WTC11 (cell line): ENCODE measurements around the gene CTDP1. TPM values are rescaled to one million over a fixed set of nuclear protein-coding genes. Genes with fewer than 3 reads are reported as not detected.

Experiments
- ATAC-seq: fragments of 200-7000 bp; cut with Tn5 transposase; 2 replicates; pipeline ENCODE4 v1.10.0; 2021; ENCODE audit warnings: mild to moderate bottlenecking, moderate library complexity
- CTCF ChIA-PET: fragments of 300-600 bp; sonication (Branson Sonifier 250); formaldehyde crosslinking; loops from one replicate; lab custom pipeline; 2021; ENCODE audit warnings: antibody characterized with exemption; lab: Charles Lee
- POLR2A ChIA-PET: fragments of 350-600 bp; sonication (Branson Sonifier 250); formaldehyde crosslinking; loops from one replicate; lab custom pipeline; 2021; ENCODE audit warnings: antibody characterized with exemption; lab: Charles Lee
- DNase-seq: peaks from one replicate; pipeline ENCODE4 v3.0.0; 2021; ENCODE audit warnings: low spot score
- H3K27ac Mint-ChIP-seq: 2 replicates; pipeline ENCODE4 v1.8.0; 2021; ENCODE audit warnings: mixed read lengths
- H3K27me3 Mint-ChIP-seq: 2 replicates; pipeline ENCODE4 v1.8.0; 2021; ENCODE audit warnings: low read depth, mild to moderate bottlenecking, moderate library complexity, mixed read lengths
- H3K36me3 Mint-ChIP-seq: 2 replicates; pipeline ENCODE4 v1.8.0; 2021; ENCODE audit warnings: mixed read lengths
- H3K4me1 Mint-ChIP-seq: 2 replicates; pipeline ENCODE4 v1.8.0; 2022; ENCODE audit warnings: mixed read lengths
- H3K4me3 Mint-ChIP-seq: 2 replicates; pipeline ENCODE4 v1.8.0; 2021; ENCODE audit warnings: mild to moderate bottlenecking, moderate library complexity, mixed read lengths
- H3K9me3 Mint-ChIP-seq: 2 replicates; pipeline ENCODE4 v1.8.0; 2021; ENCODE audit warnings: mixed read lengths
- CREM ChIP-seq: sonication (generic); formaldehyde crosslinking; IDR thresholded peaks from 2 replicates; pipeline ENCODE4 v1.8.1; 2022; ENCODE audit warnings: mild to moderate bottlenecking, missing genetic modification reagents, moderate library complexity
- ESRRA ChIP-seq: sonication (generic); formaldehyde crosslinking; IDR thresholded peaks from 2 replicates; pipeline ENCODE4 v1.8.1; 2022; ENCODE audit warnings: mild to moderate bottlenecking, missing genetic modification reagents, borderline replicate concordance
- KAT7 ChIP-seq: sonication (generic); formaldehyde crosslinking; IDR thresholded peaks from 2 replicates; pipeline ENCODE4 v1.8.1; 2023; ENCODE audit warnings: missing genetic modification reagents, mild to moderate bottlenecking, borderline replicate concordance
- MXD4 ChIP-seq: fragments of 250-450 bp; sonication (Bioruptor Pico); IDR thresholded peaks from 2 replicates; pipeline ENCODE4 v1.8.0; 2021; ENCODE audit warnings: mild to moderate bottlenecking, moderate library complexity, borderline replicate concordance
- NFATC4 ChIP-seq: fragments of 250-450 bp; sonication (Bioruptor Pico); IDR thresholded peaks from 2 replicates; pipeline ENCODE4 v1.9.0; 2021; ENCODE audit warnings: mild to moderate bottlenecking
- NFE2L1 ChIP-seq: sonication (generic); formaldehyde crosslinking; IDR thresholded peaks from 2 replicates; pipeline ENCODE4 v1.8.1; 2023; ENCODE audit warnings: missing genetic modification reagents
- NR1H2 ChIP-seq: sonication (generic); formaldehyde crosslinking; IDR thresholded peaks from 2 replicates; pipeline ENCODE4 v1.9.0; 2021; ENCODE audit warnings: mild to moderate bottlenecking, moderate library complexity, missing genetic modification reagents
- NR2C2 ChIP-seq: sonication (generic); formaldehyde crosslinking; IDR thresholded peaks from 2 replicates; pipeline ENCODE4 v1.8.0; 2022; ENCODE audit warnings: mild to moderate bottlenecking, missing genetic modification reagents
- RORB ChIP-seq: fragments of 250-450 bp; sonication (Bioruptor Pico); IDR thresholded peaks from 2 replicates; pipeline ENCODE4 v1.9.0; 2021; ENCODE audit warnings: mild to moderate bottlenecking
- SMAD3 ChIP-seq: sonication (generic); formaldehyde crosslinking; IDR thresholded peaks from 2 replicates; pipeline ENCODE4 v1.8.0; 2022; ENCODE audit warnings: missing genetic modification reagents, mild to moderate bottlenecking, borderline replicate concordance
- ZNF121 ChIP-seq: sonication (generic); formaldehyde crosslinking; IDR thresholded peaks from 2 replicates; pipeline ENCODE4 v1.8.0; 2023; ENCODE audit warnings: missing genetic modification reagents
- total RNA-seq: library from RNA; stranded (reverse); gene quantifications from 3 replicates; pipeline ENCODE4 v1.2.3, GENCODE V29; 2021
- TF ChIP-seq, protein P1 (sequence below): sonication (generic); formaldehyde crosslinking; IDR thresholded peaks from 2 replicates; pipeline ENCODE4 v1.8.1; 2023; ENCODE audit warnings: mild to moderate bottlenecking, missing genetic modification reagents, moderate library complexity
- TF ChIP-seq, protein P2 (sequence below): sonication (generic); formaldehyde crosslinking; IDR thresholded peaks from 2 replicates; pipeline ENCODE4 v1.8.1; 2022; ENCODE audit warnings: low read depth, missing genetic modification reagents, borderline replicate concordance
- TF ChIP-seq, protein P3 (sequence below): fragments of 250-450 bp; sonication (Bioruptor Pico); conservative IDR thresholded peaks from 2 replicates; pipeline ENCODE4 v1.9.0; 2021; ENCODE audit warnings: mild to moderate bottlenecking
- TF ChIP-seq, protein P4 (sequence below): sonication (generic); formaldehyde crosslinking; conservative IDR thresholded peaks from 2 replicates; pipeline ENCODE4 v1.8.1; 2022; ENCODE audit warnings: mild to moderate bottlenecking, missing genetic modification reagents
- TF ChIP-seq, protein P5 (sequence below): sonication (generic); formaldehyde crosslinking; IDR thresholded peaks from 2 replicates; pipeline ENCODE4 v1.8.1; 2023; ENCODE audit warnings: mild to moderate bottlenecking, missing genetic modification reagents, moderate library complexity
- TF ChIP-seq, protein P6 (sequence below): sonication (generic); formaldehyde crosslinking; IDR thresholded peaks from 2 replicates; pipeline ENCODE4 v1.8.1; 2023; ENCODE audit warnings: mild to moderate bottlenecking, missing genetic modification reagents, borderline replicate concordance
- TF ChIP-seq, protein P7 (sequence below): sonication (generic); formaldehyde crosslinking; IDR thresholded peaks from 2 replicates; pipeline ENCODE4 v1.8.0; 2022; ENCODE audit warnings: mild to moderate bottlenecking, missing genetic modification reagents

The CTDP1 gene
- total RNA-seq, 1 experiment from 2014 or later, result 39.7 TPM

DNA sequence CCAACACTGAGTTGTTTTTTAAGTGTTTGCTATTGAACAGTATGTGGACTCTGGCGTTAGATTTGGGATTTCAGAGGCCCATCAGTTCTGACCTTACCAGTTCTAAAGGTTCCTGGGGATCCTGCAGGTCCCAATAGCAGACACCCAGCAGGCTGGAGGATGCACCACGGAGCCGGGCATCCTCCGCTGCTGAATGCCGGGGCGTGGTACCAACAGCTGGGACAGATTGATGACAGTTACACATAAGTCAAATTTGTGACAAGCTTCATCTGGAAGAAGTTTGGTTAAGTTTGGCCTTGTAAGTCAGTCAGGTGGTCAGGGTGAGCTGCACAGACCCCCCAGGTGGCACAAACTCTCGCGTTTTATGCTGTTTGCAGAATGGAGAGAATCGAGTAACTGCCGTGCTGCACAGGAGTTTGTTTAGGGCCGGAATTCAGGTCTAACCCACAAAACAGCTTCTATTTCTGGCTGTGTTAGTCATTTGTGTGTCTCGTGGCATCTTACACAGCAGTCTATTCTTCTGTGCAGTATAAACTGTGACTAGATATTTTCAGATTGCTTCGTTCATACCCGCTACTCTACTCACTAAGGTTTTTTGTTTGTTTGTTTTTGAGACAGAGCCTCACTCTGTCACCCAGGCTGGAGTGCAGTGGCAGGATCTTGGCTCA lies 19.2 kb downstream of the CTDP1 start:
- Mint-ChIP-seq H3K27ac (no peak overlapping the region), H3K27me3 (no peaks in the 10 kb centered on the region)
- POLR2A ChIA-PET, result no interaction called here
- TF ChIP-seq RORB (CRISPR knock-in tag) (no peak), NFATC4 (CRISPR knock-in tag) (no peak), SMAD3 (no peak), NR2C2 (CRISPR knock-in tag) (no peak), KAT7 (CRISPR knock-in tag) (no peak)
- TF ChIP-seq, protein P1, sequence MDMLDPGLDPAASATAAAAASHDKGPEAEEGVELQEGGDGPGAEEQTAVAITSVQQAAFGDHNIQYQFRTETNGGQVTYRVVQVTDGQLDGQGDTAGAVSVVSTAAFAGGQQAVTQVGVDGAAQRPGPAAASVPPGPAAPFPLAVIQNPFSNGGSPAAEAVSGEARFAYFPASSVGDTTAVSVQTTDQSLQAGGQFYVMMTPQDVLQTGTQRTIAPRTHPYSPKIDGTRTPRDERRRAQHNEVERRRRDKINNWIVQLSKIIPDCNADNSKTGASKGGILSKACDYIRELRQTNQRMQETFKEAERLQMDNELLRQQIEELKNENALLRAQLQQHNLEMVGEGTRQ, result no peak
- TF ChIP-seq, protein P2, sequence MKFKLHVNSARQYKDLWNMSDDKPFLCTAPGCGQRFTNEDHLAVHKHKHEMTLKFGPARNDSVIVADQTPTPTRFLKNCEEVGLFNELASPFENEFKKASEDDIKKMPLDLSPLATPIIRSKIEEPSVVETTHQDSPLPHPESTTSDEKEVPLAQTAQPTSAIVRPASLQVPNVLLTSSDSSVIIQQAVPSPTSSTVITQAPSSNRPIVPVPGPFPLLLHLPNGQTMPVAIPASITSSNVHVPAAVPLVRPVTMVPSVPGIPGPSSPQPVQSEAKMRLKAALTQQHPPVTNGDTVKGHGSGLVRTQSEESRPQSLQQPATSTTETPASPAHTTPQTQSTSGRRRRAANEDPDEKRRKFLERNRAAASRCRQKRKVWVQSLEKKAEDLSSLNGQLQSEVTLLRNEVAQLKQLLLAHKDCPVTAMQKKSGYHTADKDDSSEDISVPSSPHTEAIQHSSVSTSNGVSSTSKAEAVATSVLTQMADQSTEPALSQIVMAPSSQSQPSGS (CRISPR knock-in tag), result no peak
- TF ChIP-seq, protein P3, sequence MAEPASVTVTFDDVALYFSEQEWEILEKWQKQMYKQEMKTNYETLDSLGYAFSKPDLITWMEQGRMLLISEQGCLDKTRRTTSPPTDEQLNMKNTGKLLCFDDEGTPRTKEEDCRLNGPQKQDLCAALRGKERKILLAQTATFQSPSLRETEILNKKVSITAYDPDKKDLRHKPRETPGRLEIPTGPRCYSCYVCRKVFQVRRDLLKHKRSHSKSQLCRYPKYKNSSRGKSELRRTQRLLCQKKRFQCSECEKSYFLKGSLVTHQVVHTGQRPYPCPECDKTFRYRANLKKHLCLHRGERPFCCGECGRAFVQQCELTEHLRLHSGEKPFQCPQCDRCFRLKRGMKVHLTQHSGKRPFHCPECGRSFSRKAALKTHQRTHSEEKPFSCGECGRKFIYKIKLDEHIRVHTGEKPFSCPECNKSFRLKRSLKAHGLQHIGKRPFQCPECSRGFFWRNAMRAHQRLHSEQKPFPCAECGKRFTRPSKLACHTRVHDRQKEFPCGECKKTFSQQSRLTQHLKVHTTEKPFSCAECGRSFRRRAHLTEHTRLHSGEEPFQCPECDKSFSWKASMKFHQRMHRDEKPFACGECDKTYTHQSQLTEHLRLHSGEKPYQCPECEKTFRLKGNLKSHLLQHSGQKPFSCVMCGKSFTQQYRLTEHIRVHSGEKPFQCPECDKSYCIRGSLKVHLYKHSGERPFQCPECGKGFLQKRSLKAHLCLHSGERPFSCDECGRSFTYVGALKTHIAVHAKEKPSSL, result no peak
- TF ChIP-seq, all 79 proteins: peak for 0
- Mint-ChIP-seq H3K4me3 (no peak overlapping the region), H3K4me1 (no peaks in the 10 kb centered on the region), H3K9me3 (no peaks in the 10 kb centered on the region), H3K36me3 (peaks cover 50% of the 10 kb centered on the region)
- CTCF ChIA-PET, result no interaction called here
- ATAC-seq, result no peak
- DNase-seq, result no peak

DNA sequence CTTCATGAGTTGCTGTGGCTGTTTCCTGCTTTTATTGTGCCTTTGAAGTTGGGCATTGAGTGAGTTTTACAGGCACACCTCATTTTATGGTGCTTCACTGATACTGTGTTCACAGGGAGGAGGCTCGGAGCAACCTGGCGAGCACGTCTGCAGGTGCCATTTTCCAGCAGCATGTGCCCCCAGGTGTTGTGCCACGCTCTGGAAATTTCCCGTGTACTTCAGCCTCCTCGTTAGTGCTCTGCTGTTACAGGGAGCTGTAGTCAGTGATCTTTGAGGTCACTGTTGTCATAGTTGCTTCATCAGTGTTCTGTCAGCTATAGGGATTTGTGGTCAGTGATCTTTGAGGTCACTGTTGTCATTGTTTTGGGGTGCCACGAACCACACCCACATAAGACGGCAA lies 20.1 kb downstream of the CTDP1 start:
- H3K27me3 Mint-ChIP-seq, result no peaks in the 10 kb centered on the region
- ATAC-seq, result no peak

More for the DNA sequence above, 20.1 kb downstream of the CTDP1 start:
- no peak for TF ChIP-seq ESRRA (CRISPR knock-in tag)
- no peak for TF ChIP-seq ZNF121 (CRISPR knock-in tag)
- TF ChIP-seq, protein P2 (CRISPR knock-in tag), result no peak
- TF ChIP-seq, protein P4, sequence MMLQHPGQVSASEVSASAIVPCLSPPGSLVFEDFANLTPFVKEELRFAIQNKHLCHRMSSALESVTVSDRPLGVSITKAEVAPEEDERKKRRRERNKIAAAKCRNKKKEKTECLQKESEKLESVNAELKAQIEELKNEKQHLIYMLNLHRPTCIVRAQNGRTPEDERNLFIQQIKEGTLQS (CRISPR knock-in tag), result no peak
- TF ChIP-seq NR2C2 (CRISPR knock-in tag), result no peak
- TF ChIP-seq, protein P5, sequence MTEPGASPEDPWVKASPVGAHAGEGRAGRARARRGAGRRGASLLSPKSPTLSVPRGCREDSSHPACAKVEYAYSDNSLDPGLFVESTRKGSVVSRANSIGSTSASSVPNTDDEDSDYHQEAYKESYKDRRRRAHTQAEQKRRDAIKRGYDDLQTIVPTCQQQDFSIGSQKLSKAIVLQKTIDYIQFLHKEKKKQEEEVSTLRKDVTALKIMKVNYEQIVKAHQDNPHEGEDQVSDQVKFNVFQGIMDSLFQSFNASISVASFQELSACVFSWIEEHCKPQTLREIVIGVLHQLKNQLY (CRISPR knock-in tag), result no peak
- TF ChIP-seq NR1H2 (CRISPR knock-in tag), result no peak
- TF ChIP-seq SMAD3, result no peak
- TF ChIP-seq, protein P6, sequence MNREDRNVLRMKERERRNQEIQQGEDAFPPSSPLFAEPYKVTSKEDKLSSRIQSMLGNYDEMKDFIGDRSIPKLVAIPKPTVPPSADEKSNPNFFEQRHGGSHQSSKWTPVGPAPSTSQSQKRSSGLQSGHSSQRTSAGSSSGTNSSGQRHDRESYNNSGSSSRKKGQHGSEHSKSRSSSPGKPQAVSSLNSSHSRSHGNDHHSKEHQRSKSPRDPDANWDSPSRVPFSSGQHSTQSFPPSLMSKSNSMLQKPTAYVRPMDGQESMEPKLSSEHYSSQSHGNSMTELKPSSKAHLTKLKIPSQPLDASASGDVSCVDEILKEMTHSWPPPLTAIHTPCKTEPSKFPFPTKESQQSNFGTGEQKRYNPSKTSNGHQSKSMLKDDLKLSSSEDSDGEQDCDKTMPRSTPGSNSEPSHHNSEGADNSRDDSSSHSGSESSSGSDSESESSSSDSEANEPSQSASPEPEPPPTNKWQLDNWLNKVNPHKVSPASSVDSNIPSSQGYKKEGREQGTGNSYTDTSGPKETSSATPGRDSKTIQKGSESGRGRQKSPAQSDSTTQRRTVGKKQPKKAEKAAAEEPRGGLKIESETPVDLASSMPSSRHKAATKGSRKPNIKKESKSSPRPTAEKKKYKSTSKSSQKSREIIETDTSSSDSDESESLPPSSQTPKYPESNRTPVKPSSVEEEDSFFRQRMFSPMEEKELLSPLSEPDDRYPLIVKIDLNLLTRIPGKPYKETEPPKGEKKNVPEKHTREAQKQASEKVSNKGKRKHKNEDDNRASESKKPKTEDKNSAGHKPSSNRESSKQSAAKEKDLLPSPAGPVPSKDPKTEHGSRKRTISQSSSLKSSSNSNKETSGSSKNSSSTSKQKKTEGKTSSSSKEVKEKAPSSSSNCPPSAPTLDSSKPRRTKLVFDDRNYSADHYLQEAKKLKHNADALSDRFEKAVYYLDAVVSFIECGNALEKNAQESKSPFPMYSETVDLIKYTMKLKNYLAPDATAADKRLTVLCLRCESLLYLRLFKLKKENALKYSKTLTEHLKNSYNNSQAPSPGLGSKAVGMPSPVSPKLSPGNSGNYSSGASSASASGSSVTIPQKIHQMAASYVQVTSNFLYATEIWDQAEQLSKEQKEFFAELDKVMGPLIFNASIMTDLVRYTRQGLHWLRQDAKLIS, result no peak
- TF ChIP-seq, protein P7, sequence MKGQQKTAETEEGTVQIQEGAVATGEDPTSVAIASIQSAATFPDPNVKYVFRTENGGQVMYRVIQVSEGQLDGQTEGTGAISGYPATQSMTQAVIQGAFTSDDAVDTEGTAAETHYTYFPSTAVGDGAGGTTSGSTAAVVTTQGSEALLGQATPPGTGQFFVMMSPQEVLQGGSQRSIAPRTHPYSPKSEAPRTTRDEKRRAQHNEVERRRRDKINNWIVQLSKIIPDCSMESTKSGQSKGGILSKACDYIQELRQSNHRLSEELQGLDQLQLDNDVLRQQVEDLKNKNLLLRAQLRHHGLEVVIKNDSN, result no peak
- TF ChIP-seq RORB (CRISPR knock-in tag), result no peak
- no peak for TF ChIP-seq NFE2L1 (CRISPR knock-in tag)
- TF ChIP-seq MXD4 (CRISPR knock-in tag), result no peak
- TF ChIP-seq CREM (CRISPR knock-in tag), result no peak
- Mint-ChIP-seq H3K4me3 (no peak overlapping the region), H3K36me3 (peaks cover 56% of the 10 kb centered on the region), H3K27ac (no peak overlapping the region), H3K4me1 (no peaks in the 10 kb centered on the region), H3K9me3 (no peaks in the 10 kb centered on the region)
- no peak for DNase-seq
- ChIA-PET CTCF (no interaction called here), POLR2A (no interaction called here)
